ENCODE results near the gene CEP131.

Gene CEP131

GRCh38 chr17:81197409-81197795, 25.4 kb downstream of the CEP131 start:
- DNase-seq: no peak

DNA sequence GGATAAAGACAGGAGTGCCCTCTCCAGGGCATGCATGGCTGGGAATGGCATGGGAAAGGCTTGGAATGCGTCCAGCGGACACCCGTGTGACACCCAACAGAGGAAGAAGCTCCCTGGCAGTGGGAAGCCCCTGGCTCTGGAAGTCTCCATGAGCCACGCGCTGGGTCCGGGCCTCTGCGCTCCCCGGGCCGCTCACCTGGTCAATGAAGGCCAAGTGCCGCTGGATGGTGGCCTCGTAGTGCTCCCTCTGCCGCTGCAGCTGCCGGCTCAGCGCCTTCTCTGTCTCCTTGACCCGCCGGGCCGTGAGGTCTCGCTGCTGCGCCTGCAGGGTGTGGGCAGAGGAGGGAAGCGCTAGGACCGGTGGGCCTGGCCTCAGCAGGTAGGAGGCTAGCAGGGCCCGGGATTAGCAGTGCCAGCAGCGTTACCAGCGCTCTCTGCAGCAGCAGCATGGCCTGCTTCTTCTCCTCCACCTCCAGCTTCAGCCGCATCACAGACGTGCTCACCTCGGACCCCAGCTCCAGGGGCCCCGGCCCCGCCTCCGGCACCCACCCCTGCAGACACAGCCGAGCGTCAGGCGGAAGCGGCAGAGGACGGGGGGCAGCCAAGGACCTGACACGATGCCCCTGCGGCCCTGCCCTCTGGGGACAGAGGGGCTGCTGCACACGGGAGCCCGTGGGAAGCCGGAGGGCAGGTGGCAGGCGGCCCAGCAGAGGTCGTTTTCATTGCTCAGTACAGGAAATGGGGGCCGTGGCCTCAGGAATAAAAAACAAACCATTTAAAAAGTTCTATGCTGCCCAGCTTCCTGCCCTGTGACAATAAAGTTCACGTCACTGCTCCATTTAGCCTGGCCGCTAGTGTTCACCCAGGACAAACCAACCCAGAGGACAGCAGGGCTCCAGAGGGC, 26.0 kb downstream of the CEP131 start:
- no peak for DNase-seq

- DNase-seq: no peak
These were observed 26.7 kb downstream of the CEP131 start for GRCh38 chr17:81195941-81196495.

DNA sequence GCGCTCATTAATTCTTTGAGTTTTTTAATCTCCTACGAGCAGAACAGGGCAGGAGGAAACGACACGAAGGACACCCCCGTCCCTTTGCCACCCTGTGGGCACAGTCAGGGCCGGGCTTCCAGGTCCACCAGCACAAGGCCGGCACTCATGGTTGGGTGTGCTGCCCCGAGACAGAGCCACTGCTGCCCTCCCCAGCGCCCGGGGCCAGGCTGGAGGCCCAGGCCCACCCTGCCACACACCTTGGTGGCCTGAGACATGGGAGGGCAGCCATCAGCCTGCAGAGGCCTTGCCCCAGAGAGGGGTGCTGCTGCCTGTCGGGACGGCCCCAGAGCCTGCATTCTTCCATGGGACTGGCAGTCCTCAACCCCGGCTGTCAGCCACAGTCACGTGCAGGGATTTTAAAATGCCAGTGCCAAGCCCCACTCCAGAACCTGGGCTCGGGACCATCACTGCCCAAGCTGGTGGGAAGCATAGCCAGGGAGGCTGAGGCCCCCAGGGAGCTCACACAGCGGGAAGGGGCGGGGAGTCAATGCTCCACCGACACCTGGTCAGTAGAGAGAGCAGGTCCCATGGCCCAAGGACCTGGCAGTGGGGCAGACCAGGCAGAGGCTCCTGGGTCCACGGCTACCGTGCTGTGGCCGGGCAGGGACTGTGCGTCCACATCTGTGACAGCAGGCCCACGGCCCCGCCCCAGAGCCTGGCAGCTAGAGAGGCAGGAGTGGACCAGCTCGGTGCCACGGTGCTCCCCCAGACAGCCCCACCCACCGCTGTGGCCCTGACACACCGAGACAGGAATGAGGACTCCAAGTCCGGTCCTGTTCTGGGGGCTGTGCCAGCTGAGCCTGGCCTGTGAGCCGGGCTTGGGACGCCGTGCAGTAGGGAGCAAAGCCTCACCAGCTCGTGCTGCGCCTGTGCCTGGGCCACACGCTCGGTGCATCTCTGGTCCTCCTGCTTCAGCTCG, 27.5 kb downstream of the CEP131 start:
- no peak for DNase-seq

GRCh38 chr17:81194225-81194760, 28.5 kb downstream of the CEP131 start:
- no peak for DNase-seq

DNA sequence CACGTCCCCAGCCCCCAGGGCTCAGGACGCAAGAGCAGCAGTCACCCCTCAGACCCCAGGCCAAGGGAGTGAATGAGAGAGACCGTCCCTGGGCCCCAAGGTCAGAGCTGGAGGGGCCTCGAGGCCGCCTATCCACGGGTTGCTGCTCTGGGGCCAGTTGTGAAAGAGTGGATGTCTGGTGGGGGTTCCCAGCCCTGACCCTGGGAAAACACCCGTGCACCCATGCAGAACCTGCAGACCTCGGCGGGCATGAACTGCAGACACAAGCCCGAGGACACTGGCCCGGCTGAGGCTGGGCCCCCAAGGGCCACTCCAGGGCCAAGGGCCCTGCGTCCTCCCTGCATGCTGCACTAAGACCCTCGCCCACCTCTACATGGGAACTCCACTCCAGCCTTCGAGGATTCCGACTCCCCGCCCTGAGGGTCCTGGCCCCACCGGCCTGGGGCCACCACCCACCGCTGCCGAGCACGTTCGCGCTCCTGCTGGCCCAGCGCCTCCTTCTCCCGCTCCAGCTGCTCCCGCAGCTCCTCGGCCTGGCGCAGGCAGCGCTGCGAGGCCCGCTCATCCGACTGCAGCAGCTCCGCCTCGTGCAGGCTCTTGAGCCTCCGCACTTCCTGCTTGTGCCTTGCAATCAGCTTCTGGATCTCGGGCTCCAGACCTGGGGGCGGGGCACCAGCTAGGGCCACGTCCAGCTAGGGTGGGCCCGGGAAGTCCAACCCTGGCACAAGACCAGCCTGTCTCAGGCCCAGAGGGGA, 29.1 kb downstream of the CEP131 start:
- DNase-seq: no peak

- no peak for DNase-seq
These were observed 29.7 kb downstream of the CEP131 start for GRCh38 chr17:81193051-81193410.

GRCh38 chr17:81192386-81193050, 30.2 kb downstream of the CEP131 start:
- no peak for DNase-seq

- DNase-seq: no peak
These were observed 31.1 kb downstream of the CEP131 start for GRCh38 chr17:81191646-81192045.

GRCh38 chr17:81191116-81191515, 31.6 kb downstream of the CEP131 start:
- DNase-seq: no peak

GRCh38 chr17:81190591-81190990, 32.2 kb downstream of the CEP131 start:
- DNase-seq: no peak

DNA sequence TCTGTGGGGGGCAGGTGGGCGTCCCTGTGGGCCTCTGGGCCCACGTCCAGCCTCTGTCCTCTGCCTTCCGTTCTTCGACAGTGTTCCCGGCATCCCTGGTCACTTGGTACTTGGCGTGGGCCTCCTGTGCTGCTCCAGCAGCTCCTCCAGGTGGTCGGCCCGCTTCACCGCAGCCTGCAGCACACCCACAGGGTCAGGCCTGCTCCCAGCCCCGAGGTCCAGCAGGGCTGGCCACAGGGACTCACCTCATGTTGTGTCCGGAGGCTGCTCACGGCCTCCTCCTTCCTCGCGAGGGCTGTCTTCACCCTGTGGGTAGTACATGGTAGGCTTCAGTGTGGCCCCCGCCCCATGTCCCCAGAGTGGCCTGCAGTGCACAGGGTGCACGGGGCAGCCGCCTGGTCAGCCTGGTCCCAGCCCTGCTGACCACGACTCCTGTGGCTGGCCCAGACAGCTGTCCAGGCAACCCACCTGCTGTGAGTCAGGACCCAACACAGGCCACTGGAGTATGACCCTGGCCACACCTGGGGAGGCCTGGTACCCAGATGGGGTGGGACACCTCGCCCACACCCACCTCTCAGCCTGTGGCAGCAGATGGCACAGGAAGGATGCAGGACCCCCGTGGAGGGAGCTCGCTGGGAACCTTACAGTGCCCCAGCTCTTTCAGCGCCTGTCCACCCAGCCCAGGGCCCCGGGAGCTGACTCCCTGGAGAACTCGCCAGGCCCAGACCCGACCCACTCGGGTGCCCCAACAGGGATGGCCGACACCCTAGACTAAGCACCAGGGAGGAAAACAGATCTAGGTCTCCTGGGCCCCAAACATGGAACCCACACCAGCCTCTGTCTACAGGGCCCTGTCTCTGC, 32.9 kb downstream of the CEP131 start:
- DNase-seq: no peak

- no peak for DNase-seq
These were observed 33.7 kb downstream of the CEP131 start for GRCh38 chr17:81189016-81189415.

DNA sequence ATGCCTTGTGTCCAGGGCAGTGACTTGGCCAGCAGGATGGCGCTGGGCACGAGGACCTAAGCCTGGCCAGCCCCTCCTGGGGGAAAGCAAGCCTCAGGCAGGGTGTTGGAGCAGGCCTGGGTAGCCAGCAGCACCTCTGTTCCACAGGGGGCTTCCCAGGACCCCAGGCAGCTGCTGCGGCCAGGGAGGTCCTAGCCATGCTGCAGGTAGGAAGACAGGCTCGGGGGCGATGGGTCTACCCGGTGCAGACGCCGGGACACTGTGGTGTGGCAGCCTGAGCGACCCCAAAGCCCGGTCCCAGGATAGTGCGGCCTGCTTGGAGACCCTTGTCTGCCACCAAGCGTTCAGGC, 34.3 kb downstream of the CEP131 start:
- DNase-seq: no peak

DNA sequence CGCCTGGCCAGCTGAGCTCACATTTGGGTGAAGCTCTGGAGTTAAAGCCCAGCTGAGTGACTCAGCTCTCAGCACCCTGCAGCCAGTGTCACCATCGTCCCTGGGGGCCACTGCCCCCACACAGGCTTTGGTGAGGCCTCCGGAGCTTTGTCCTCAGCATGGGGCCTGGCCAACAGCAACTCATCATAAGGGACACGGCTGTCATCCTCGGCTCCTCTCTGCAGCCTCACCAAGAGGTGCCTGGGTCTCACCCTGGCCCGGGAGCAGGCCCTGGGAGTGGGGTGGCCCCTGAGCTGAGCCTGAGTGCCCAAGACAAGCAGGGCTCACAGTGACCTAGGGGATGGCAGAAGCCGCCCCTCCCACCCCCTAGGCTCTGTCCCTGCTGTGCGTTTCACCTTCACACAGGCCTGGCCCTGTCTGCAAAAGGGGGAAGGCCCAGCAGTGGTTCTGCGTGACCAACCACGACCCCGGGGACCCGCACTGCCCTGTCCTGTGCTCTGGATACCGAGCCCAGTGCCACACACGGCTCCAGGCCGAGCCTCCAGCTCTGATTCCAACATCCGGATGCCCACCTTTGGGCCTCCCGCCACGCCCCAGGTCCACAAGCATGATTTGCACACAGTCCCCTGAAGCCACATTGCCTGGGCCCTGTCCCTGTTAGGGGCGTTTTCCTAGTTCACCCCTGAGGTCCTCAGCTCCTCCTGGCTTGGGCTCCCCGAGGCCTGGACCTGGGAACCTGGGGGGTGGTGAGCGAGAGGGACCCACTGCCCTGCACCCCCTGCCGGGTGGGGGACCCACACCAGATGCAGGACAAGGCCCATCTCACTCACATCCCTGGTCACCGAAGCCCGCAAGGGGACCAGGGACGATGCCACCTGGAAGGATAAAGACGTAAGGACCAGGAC, 34.9 kb downstream of the CEP131 start:
- DNase-seq: no peak

DNA sequence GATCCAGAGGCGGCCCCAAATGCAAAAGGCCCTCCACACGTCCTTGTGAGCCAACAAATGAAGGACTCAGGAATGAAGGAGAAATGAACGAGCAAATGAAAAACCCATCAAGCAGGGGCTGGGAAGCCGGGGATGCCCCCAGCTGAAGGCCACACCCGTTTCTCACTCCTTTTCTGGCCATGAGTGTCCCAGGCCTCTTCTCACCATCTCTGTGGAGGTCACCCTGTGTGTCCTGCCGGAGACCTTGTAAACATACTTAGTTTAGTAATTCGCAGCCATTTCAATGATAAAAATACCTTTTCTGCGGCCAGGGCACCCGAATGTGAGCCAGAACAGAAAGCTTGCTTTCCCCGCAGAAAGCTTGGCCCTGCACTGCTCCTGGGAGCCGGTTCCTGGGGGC, 35.6 kb downstream of the CEP131 start:
- no peak for DNase-seq

GRCh38 chr17:81186203-81186602, 36.6 kb downstream of the CEP131 start:
- no peak for DNase-seq

DNA sequence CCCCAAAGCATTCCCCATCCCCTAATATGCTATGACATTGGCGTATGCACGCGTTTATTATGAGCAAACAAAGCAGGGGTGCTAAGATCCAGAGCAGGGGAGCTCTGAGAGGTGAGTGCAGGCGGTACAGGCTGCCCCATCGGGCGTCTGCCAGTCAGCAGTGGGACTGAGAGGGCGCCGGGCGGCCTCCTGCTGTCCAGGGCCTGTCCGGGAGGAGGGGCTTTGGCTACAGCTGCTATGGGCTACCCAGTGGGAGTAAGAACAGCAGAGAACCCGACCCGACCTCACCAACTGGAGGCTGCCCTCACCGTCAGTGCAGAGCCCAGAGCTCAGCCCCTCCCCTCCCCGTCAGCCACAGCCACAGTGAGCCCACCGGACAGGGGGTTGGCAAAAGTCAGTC, 38.2 kb downstream of the CEP131 start:
- DNase-seq: no peak

DNA sequence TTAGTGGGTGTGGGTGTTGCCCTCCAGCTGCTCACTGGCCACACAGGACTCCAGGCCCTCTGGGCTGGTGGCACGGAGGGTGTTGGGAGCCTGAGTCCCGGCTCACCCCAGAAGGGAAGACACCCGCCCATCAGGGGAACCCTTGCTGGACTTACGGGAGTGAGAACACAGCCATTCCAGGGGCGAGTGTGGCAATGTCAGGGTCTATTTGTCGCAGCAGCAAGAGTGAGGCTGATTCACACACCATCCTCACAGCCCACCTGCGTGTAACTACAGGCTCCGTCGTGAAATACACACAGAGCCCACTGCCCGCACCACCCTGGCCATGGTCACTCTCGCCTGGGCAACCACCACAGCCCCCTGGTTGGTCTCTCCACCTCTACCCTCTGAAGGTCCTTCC, 39.0 kb downstream of the CEP131 start:
- DNase-seq: no peak

- DNase-seq: no peak
These were observed 39.4 kb downstream of the CEP131 start for GRCh38 chr17:81183316-81183715.

All from NCI-H226 (cell line).